Smooth muscle cell (in vitro differentiated cells): Measurements from ENCODE around the gene PPP1R14C. TPM values are rescaled to one million over a fixed set of nuclear protein-coding genes. Genes with fewer than 3 reads are reported as not detected.

Experiments
- DNase-seq: peaks from one replicate; lab custom pipeline; 2025; ENCODE audit not compliant: unreplicated experiment; lab: John Stamatoyannopoulos, UW
- H2AFZ ChIP-seq: fragments of 200-600 bp; sonication (generic); 2 replicates; pipeline ENCODE4 v1.6.0; 2016; ENCODE audit warnings: antibody characterized with exemption, low read depth, mild to moderate bottlenecking
- H3F3A ChIP-seq: fragments of 200-600 bp; sonication (generic); 2 replicates; pipeline ENCODE4 v1.6.0; 2017; ENCODE audit warnings: antibody characterized with exemption, low read depth
- H3K27ac ChIP-seq: fragments of 200-600 bp; sonication (generic); 2 replicates; pipeline ENCODE4 v1.5.1; 2016; ENCODE audit warnings: low read depth, mild to moderate bottlenecking
- H3K27me3 ChIP-seq: fragments of 200-600 bp; sonication (generic); 2 replicates; pipeline ENCODE4 v1.6.1; 2016; ENCODE audit warnings: low read depth, mild to moderate bottlenecking
- H3K36me3 ChIP-seq: fragments of 200-600 bp; sonication (generic); 2 replicates; pipeline ENCODE4 v1.5.1; 2016; ENCODE audit warnings: low read depth
- H3K4me1 ChIP-seq: fragments of 200-600 bp; sonication (generic); 2 replicates; pipeline ENCODE4 v1.5.1; 2016; ENCODE audit warnings: low read depth
- H3K4me2 ChIP-seq: fragments of 200-600 bp; sonication (generic); 2 replicates; pipeline ENCODE4 v1.6.0; 2016; ENCODE audit warnings: mild to moderate bottlenecking
- H3K4me3 ChIP-seq: fragments of 200-600 bp; sonication (generic); 2 replicates; pipeline ENCODE4 v1.5.1; 2016; ENCODE audit warnings: mild to moderate bottlenecking
- H3K79me2 ChIP-seq: fragments of 200-600 bp; sonication (generic); 2 replicates; pipeline ENCODE4 v1.6.0; 2016; ENCODE audit warnings: low read depth, mild to moderate bottlenecking
- H3K9ac ChIP-seq: fragments of 200-600 bp; sonication (generic); 2 replicates; pipeline ENCODE4 v1.6.0; 2016; ENCODE audit warnings: low read depth
- H3K9me3 ChIP-seq: fragments of 200-600 bp; sonication (generic); replicated peaks from 2 replicates; pipeline ENCODE4 v1.5.1; 2016; ENCODE audit warnings: low read depth
- H4K20me1 ChIP-seq: fragments of 200-600 bp; sonication (generic); 2 replicates; pipeline ENCODE4 v1.6.0; 2016; ENCODE audit warnings: low read depth
- WGBS: methylation state at CpG from one replicate; pipeline ENCODE4 v1.1.7; 2016; ENCODE audit warnings: low lambda C conversion rate; 5-methylcytosine and 5-hydroxymethylcytosine counted together
- polyA plus RNA-seq: library from polyadenylated mRNA; unstranded; fragments of >200 nt; fragmentation: Nextera tagmentation; extraction: Ambion mirVana; gene quantifications from 2 replicates; pipeline ENCODE4 v1.2.1, GENCODE V29; 2016
- total RNA-seq: library from RNA; depleted of rRNA; stranded (reverse); fragments of >200 nt; gene quantifications from 2 replicates; pipeline ENCODE4 v1.2.3, GENCODE V29; 2014
- TF ChIP-seq, protein P1 (sequence below): fragments of 200-600 bp; sonication (generic); IDR thresholded peaks from 2 replicates; pipeline ENCODE4 v1.5.1; 2017; ENCODE audit warnings: borderline replicate concordance, mild to moderate bottlenecking, antibody characterized with exemption; ENCODE audit not compliant: insufficient read depth, poor library complexity, severe bottlenecking

The PPP1R14C gene
- total and polyA plus RNA-seq, 2 experiments from 2014 or later: 2.6 to 7.9 TPM

DNA sequence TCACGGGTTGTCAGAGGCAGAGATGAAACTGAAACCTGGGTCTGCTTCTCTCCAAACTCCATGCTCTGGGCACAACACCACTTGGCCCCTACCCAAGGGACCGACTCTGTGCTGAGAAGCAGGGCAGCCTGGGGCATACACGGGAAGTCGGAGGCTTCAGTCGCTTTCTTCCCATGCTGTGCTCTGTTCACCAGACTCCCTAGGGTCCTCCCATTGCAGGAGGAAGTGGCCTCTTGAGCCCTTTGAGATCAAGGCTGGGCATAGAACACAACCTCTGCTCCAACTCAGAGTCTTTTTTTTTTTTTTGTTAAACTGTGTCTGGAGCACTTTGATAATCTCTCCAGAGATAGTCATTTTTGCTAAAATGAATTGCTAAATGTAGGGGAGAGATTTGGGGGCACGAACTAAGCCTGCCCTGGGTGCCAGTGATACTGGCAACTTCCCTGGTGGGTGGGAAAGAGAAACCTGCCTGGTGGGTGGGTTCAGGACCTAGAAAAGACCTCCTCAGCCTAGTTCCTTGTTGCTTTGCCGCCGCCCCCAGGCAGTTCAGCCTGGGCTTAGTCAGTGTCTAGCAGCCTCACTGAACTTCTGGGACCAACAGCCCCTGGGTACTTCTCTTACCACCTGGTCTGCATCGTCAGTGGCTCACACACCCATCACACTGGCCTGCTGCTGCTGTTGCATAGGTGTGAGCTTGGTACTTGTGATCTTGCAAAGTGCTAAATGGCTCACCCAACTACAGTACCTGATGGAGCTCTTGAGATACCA is 62.0 kb downstream of the PPP1R14C start:
- TF ChIP-seq, protein P1, sequence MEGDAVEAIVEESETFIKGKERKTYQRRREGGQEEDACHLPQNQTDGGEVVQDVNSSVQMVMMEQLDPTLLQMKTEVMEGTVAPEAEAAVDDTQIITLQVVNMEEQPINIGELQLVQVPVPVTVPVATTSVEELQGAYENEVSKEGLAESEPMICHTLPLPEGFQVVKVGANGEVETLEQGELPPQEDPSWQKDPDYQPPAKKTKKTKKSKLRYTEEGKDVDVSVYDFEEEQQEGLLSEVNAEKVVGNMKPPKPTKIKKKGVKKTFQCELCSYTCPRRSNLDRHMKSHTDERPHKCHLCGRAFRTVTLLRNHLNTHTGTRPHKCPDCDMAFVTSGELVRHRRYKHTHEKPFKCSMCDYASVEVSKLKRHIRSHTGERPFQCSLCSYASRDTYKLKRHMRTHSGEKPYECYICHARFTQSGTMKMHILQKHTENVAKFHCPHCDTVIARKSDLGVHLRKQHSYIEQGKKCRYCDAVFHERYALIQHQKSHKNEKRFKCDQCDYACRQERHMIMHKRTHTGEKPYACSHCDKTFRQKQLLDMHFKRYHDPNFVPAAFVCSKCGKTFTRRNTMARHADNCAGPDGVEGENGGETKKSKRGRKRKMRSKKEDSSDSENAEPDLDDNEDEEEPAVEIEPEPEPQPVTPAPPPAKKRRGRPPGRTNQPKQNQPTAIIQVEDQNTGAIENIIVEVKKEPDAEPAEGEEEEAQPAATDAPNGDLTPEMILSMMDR: no peak
- no peaks in the 10 kb centered on the region for H3K79me2 ChIP-seq
- H3K9ac ChIP-seq: no peak overlapping the region
- H4K20me1 ChIP-seq: no peaks in the 10 kb centered on the region
- WGBS: 81% methylated on average over 9 of the region's 9 CpGs
- DNase-seq: no peak
- peaks cover 4% of the 10 kb centered on the region for H3K4me1 ChIP-seq
- H3K27me3 ChIP-seq: no peaks in the 10 kb centered on the region
- no peaks in the 10 kb centered on the region for H3K36me3 ChIP-seq
- no peak overlapping the region for H3K27ac ChIP-seq
- no peak overlapping the region for H2AFZ ChIP-seq
- H3F3A ChIP-seq: no peaks in the 10 kb centered on the region
- no peak overlapping the region for H3K4me2 ChIP-seq
- H3K9me3 ChIP-seq: no peaks in the 10 kb centered on the region
- no peak overlapping the region for H3K4me3 ChIP-seq

DNA sequence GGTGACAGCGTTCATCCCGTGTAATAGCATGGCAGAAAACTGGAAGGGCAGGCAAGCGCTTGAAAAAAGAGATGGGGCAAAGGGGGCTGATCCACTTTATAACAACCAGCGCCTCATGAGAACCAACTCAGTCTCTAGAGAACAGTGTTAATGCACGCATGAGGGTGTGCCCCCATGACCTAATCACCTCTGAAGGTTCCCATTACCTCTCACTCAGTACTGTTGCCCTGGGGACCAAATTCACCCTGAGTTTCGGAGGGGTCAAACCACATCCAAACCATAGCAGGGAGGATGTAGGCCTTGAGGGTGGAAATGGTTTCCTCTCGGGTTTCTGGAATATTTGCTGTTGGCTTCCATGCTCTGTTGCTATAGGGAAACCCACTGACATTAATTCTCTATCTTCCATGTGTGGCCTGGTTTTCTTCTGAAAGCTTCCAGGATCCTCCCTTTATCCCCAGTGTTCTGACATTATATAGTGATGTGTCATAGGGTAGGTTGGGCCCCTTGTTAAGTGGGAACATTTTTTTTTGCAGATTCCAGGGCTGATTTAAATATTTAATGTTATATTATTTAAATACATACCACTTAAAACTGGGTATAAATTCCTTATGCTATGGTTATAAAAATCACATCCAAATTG is 65.2 kb downstream of the PPP1R14C start:
- WGBS: 77% methylated on average over 7 of the region's 7 CpGs
- peak overlapping the region; percentile 15 for H3K4me2 ChIP-seq

DNA sequence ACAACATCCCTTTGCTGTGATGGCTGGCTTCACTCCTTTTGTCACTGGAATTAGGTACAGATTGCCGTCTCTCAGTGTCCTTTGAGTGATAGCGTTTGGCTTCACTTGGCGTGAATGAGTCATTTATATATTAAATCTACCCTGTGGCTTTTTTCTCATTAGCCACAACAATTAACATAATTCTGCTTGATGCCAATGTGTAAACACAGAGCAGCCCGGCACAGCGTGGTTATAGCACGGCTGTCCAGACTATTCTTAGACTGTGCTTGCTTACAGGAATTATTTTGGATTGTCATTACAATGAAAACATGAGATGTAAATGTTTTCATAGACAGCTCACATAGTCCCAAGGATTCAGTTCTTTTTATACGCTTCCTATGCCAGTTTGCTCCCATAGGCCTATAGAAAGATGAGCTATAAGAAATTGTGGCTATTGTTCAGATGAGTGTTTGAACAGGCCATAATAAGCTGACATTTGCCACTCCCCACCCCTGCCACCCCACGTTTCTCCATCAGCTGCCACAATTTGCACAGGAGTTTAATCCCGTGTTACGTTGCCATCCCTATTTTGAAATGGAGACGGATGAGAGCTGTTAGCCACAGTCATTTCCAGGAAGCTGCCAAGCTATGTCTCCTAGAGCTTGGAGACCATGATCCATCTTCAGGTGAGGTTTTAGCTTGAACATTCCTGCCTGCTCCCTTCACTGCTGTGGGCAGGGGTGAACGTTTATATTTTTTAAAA is 65.9 kb downstream of the PPP1R14C start:
- no peaks in the 10 kb centered on the region for H3K79me2 ChIP-seq
- DNase-seq: no peak
- WGBS: 50% methylated on average over 12 of the region's 12 CpGs
- peaks cover 4% of the 10 kb centered on the region for H3K4me1 ChIP-seq
- H3F3A ChIP-seq: no peaks in the 10 kb centered on the region
- no peaks in the 10 kb centered on the region for H3K36me3 ChIP-seq
- H4K20me1 ChIP-seq: no peaks in the 10 kb centered on the region
- peak overlapping the region; percentile 35 for H3K27ac ChIP-seq
- TF ChIP-seq, protein P1: no peak
- no peak overlapping the region for H3K4me3 ChIP-seq
- H3K27me3 ChIP-seq: no peaks in the 10 kb centered on the region
- H3K9ac ChIP-seq: no peak overlapping the region
- H2AFZ ChIP-seq: no peak overlapping the region
- H3K9me3 ChIP-seq: no peaks in the 10 kb centered on the region
- H3K4me2 ChIP-seq: peak overlapping the region; percentile 15

More for the DNA sequence above, 65.2 kb downstream of the PPP1R14C start:
- Histone ChIP-seq H3K36me3 (no peaks in the 10 kb centered on the region), H2AFZ (no peak overlapping the region), H3K9me3 (no peaks in the 10 kb centered on the region), H3K4me1 (peaks cover 4% of the 10 kb centered on the region), H3K27ac (peak overlapping the region; percentile 35), H3K27me3 (no peaks in the 10 kb centered on the region), H4K20me1 (no peaks in the 10 kb centered on the region), H3K4me3 (no peak overlapping the region), H3K79me2 (no peaks in the 10 kb centered on the region), H3F3A (no peaks in the 10 kb centered on the region), H3K9ac (no peak overlapping the region)
- no peak for DNase-seq
- TF ChIP-seq, protein P1: no peak
